A549 (cell line): ENCODE measurements around the gene ARHGAP30. TPM values are rescaled to one million over a fixed set of nuclear protein-coding genes. Genes with fewer than 3 reads are reported as not detected.

Source experiments
- ATAC-seq, 2 experiments: fragments of 200-7000 bp in 1 of 2; fragments of >200 bp in 1 of 2; cut with Nextera tagmentation in 1 of 2; cut with Tn5 transposase in 1 of 2; 3 replicates each; pipeline versions ENCODE4 v1.8.0 to v1.9.1; 2018 to 2020; ENCODE audit warnings: mild to moderate bottlenecking in 1 of 2, moderate library complexity in 1 of 2
- CTCF ChIA-PET: fragments of 300-600 bp; sonication (Branson Sonifier 250); formaldehyde crosslinking; extraction: SDS; loops from one replicate; lab custom pipeline; 2021; ENCODE audit warnings: antibody characterized with exemption, inconsistent platforms; lab: Yijun Ruan, JAX
- POLR2A ChIA-PET: fragments of 350-600 bp; formaldehyde crosslinking; extraction: SDS; loops from one replicate; lab custom pipeline; 2021; ENCODE audit warnings: antibody characterized with exemption, inconsistent platforms; lab: Yijun Ruan, JAX
- DNase-seq, 2 experiments: peaks; one replicate each; pipeline versions ENCODE4 v3.0.0 to v3.0.0-alpha.2; 2011 to 2016; ENCODE audit warnings: low read depth in 1 of 2, low spot score in 1 of 2
- FAIRE-seq: peaks from 2 replicates; lab custom pipeline; 2011; peaks lifted over from hg19 to GRCh38; lab: Jason Lieb, UNC
- H3K27ac ChIP-seq, 2 experiments: fragments of >200 bp; sonication (Bioruptor Twin); formaldehyde crosslinking; 3 replicates each; pipeline ENCODE4 v1.5.1; 2016 to 2017
- H3K4me1 ChIP-seq: fragments of >200 bp; sonication (Bioruptor Twin); formaldehyde crosslinking; 3 replicates; pipeline ENCODE4 v1.6.1; 2016
- H3K4me2 ChIP-seq: fragments of >200 bp; sonication (Bioruptor Twin); formaldehyde crosslinking; 3 replicates; pipeline ENCODE4 v1.6.1; 2016
- H3K4me3 ChIP-seq: fragments of >200 bp; sonication (Bioruptor Twin); formaldehyde crosslinking; 3 replicates; pipeline ENCODE4 v1.5.1; 2016
- H3K9me3 ChIP-seq: fragments of >200 bp; sonication (Bioruptor Twin); formaldehyde crosslinking; 3 replicates; pipeline ENCODE4 v1.6.1; 2016
- CHD2 ChIP-seq: fragments of 150-350 bp; IDR thresholded peaks from 2 replicates; pipeline ENCODE4 v1.6.1; 2014; ENCODE audit warnings: low read length; ENCODE audit not compliant: partially characterized antibody
- CHD4 ChIP-seq: fragments of 200-600 bp; sonication (generic); IDR thresholded peaks from 2 replicates; pipeline ENCODE4 v1.6.1; 2016; ENCODE audit warnings: antibody characterized with exemption, mild to moderate bottlenecking, borderline replicate concordance
- ESRRA ChIP-seq: fragments of 150-350 bp; IDR thresholded peaks from 2 replicates; pipeline ENCODE4 v1.6.1; 2014; ENCODE audit warnings: mild to moderate bottlenecking, low read length, borderline replicate concordance
- HOXA7 ChIP-seq: fragments of 250-450 bp; sonication (Bioruptor Pico); IDR thresholded peaks from 2 replicates; pipeline ENCODE4 v1.5.0; 2020; ENCODE audit warnings: mild to moderate bottlenecking, moderate library complexity
- JUN ChIP-seq, 2 experiments: fragments of >200 bp; sonication (Bioruptor Twin); formaldehyde crosslinking; IDR thresholded peaks; 2 replicates in 1 of 2; 3 replicates in 1 of 2; pipeline ENCODE4 v1.6.1; 2016 to 2017
- KDM5A ChIP-seq: fragments of 200-600 bp; sonication (generic); IDR thresholded peaks from 2 replicates; pipeline ENCODE4 v1.6.1; 2016; ENCODE audit warnings: antibody characterized with exemption, mild to moderate bottlenecking
- MAZ ChIP-seq: fragments of 150-350 bp; IDR thresholded peaks from 2 replicates; pipeline ENCODE4 v1.6.1; 2014; ENCODE audit warnings: antibody characterized with exemption, low read depth, low read length, borderline replicate concordance
- NPAS2 ChIP-seq: fragments of 250-450 bp; sonication (Bioruptor Pico); IDR thresholded peaks from 2 replicates; pipeline ENCODE4 v1.8.0; 2022; ENCODE audit warnings: mild to moderate bottlenecking, moderate library complexity, borderline replicate concordance
- POLR2AphosphoS2 ChIP-seq: conservative IDR thresholded peaks from 2 replicates; pipeline ENCODE4 v1.6.1; 2012; ENCODE audit warnings: low read length, improper control_type of control experiment, inconsistent platforms
- RARB ChIP-seq: fragments of 250-450 bp; sonication (Bioruptor Pico); IDR thresholded peaks from 2 replicates; pipeline ENCODE4 v1.8.0; 2021; ENCODE audit warnings: mild to moderate bottlenecking, moderate library complexity
- RCOR1 ChIP-seq: fragments of 150-350 bp; IDR thresholded peaks from 2 replicates; pipeline ENCODE4 v1.6.1; 2014; ENCODE audit warnings: antibody characterized with exemption, low read length, low read depth
- TP53 ChIP-seq: fragments of 250-450 bp; sonication (Bioruptor Pico); IDR thresholded peaks from 2 replicates; pipeline ENCODE4 v1.5.0; 2021; ENCODE audit warnings: mild to moderate bottlenecking, moderate library complexity
- WGBS: methylation state at CpG from one replicate; pipeline ENCODE4 v1.1.6; 2017; ENCODE audit errors: missing lambda C conversion rate; 5-methylcytosine and 5-hydroxymethylcytosine counted together
- polyA plus RNA-seq, 4 experiments: library from polyadenylated mRNA; depleted of rRNA in 3 of 4; stranded (reverse); fragments of >200 nt; fragmentation: RNase III in 1 of 4; extraction: RNeasy Plus Mini Kit Qiagen cat#74134 plus additional on column Dnase treatment in 1 of 4; gene quantifications; 2 replicates in 3 of 4; 3 replicates in 1 of 4; pipeline ENCODE4 v1.2.3, GENCODE V29; 2011 to 2017
- TF ChIP-seq, protein P1 (sequence below): fragments of 250-450 bp; sonication (Bioruptor Pico); IDR thresholded peaks from 2 replicates; pipeline ENCODE4 v1.5.0; 2021; ENCODE audit warnings: mild to moderate bottlenecking, moderate library complexity, borderline replicate concordance
- TF ChIP-seq, protein P2 (sequence below): fragments of 250-450 bp; sonication (Bioruptor Pico); IDR thresholded peaks from 2 replicates; pipeline ENCODE4 v1.5.0; 2020; ENCODE audit warnings: low read depth, mild to moderate bottlenecking, moderate library complexity
- TF ChIP-seq, protein P3 (sequence below): IDR thresholded peaks from 2 replicates; pipeline ENCODE4 v1.6.1; 2012

ARHGAP30 gene
- polyA plus RNA-seq, 2 of the 4 experiments (the other 2 are of a cell fraction), result 0.06 to 0.13 TPM

DNA sequence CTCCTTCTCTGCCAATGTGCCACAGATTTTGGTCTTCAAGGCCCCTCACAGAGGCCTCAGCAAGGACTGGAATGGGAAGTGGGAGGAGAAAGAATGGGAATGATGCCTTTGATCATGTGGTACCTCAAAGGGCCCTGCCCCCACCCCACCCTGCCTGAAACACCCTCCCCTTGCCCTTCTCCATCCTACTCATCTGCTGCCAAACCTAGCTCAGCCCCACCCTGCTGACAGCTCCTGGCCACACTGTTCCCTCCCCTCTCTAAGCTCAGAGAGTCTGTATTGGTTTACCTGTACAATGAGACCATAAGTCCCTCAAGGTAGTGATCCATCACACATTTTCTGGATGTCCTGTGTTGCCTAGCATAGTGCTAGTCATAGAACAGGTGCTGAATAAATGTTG is 6.7 kb upstream of the ARHGAP30 start:
- no peak overlapping the region for H3K4me3 ChIP-seq
- DNase-seq, result no peak
- TF ChIP-seq, protein P1, sequence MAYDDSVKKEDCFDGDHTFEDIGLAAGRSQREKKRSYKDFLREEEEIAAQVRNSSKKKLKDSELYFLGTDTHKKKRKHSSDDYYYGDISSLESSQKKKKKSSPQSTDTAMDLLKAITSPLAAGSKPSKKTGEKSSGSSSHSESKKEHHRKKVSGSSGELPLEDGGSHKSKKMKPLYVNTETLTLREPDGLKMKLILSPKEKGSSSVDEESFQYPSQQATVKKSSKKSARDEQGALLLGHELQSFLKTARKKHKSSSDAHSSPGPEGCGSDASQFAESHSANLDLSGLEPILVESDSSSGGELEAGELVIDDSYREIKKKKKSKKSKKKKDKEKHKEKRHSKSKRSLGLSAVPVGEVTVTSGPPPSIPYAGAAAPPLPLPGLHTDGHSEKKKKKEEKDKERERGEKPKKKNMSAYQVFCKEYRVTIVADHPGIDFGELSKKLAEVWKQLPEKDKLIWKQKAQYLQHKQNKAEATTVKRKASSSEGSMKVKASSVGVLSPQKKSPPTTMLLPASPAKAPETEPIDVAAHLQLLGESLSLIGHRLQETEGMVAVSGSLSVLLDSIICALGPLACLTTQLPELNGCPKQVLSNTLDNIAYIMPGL, result no peak
- no peak for TF ChIP-seq RCOR1
- TF ChIP-seq KDM5A, result no peak
- TF ChIP-seq CHD4, result no peak
- TF ChIP-seq, protein P2, sequence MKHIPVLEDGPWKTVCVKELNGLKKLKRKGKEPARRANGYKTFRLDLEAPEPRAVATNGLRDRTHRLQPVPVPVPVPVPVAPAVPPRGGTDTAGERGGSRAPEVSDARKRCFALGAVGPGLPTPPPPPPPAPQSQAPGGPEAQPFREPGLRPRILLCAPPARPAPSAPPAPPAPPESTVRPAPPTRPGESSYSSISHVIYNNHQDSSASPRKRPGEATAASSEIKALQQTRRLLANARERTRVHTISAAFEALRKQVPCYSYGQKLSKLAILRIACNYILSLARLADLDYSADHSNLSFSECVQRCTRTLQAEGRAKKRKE, result no peak
- TF ChIP-seq ESRRA, result no peak
- no peak for TF ChIP-seq HOXA7 (CRISPR knock-in tag)
- TF ChIP-seq POLR2AphosphoS2, result no peak
- TF ChIP-seq RARB (CRISPR knock-in tag), result no peak
- no peak for FAIRE-seq
- ChIA-PET POLR2A (interaction anchor here (0.6 kb wide), 1 partner anchor 283 kb away, joined by 3 read pairs; no protein-coding TSS in a partner anchor), CTCF (interaction anchor here (8.0 to 13.9 kb wide), 2 partner anchors 11 to 21 kb away, joined by 74 to 319 read pairs; partner anchors contain the start of genes KLHDC9 and NECTIN4)
- no peaks in the 10 kb centered on the region for H3K9me3 ChIP-seq
- H3K4me1 ChIP-seq, result peaks cover 28% of the 10 kb centered on the region
- ATAC-seq, result no peak
- H3K27ac ChIP-seq, result no peak overlapping the region
- no peak overlapping the region for H3K4me2 ChIP-seq

DNA sequence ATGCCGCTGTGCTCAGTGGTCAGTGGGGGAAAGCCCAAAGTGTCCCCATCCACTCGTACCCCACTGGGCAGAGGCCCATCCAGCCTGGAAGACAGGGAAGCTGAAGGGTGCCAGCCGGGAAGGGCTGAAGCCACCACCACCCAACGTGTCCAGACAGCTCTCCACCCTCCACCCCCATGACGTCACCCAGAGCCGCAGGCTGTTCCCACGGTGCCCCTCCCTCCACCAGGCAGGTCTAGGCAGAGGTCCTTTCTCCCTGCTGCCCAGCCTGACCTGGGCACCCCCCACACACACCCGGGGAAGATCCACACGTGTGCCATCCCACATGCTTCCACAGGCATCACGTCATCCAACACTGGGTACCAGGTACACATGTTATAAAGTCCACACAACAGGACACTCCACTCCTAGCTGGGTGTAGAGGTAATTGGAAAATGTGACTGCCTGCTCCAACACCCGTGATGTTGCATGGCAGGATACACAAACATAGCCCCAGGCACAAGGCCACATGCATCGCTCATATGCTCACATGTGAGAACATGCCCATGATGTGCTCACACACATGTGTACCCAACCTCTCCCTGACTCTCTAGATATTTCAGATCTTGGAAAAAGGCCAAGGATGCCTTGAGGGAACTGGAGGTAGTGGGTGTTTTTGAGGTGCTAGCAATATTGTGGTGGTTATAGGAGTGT is 5.1 kb upstream of the ARHGAP30 start:
- POLR2A ChIA-PET, result no interaction called here
- WGBS, result 65% methylated on average over 9 of the region's 12 CpGs
- H3K27ac ChIP-seq, result peak overlapping the region; percentile 51 to 71
- H3K9me3 ChIP-seq, result no peaks in the 10 kb centered on the region
- peaks cover 27% of the 10 kb centered on the region for H3K4me1 ChIP-seq
- ATAC-seq (peak in 1 of 2 experiments; percentile 18; a peak in 2 of 6 replicates), DNase-seq (peak in 1 of 2 experiments; percentile 54), FAIRE-seq (no peak)
- no peak overlapping the region for H3K4me3 ChIP-seq
- CTCF ChIA-PET, result interaction anchor here (0.9 to 13.9 kb wide), 4 partner anchors 8 to 22 kb away, joined by 3 to 319 read pairs (median 40); partner anchors contain the start of genes KLHDC9 and NECTIN4
- TF ChIP-seq NPAS2 (no peak), MAZ (no peak), JUN (IDR thresholded peaks at IDR 0.05) (no peak)
- TF ChIP-seq, all 56 proteins: peak for 0
- peak overlapping the region; percentile 16; the same call in 2 of the 3 replicates for H3K4me2 ChIP-seq

DNA sequence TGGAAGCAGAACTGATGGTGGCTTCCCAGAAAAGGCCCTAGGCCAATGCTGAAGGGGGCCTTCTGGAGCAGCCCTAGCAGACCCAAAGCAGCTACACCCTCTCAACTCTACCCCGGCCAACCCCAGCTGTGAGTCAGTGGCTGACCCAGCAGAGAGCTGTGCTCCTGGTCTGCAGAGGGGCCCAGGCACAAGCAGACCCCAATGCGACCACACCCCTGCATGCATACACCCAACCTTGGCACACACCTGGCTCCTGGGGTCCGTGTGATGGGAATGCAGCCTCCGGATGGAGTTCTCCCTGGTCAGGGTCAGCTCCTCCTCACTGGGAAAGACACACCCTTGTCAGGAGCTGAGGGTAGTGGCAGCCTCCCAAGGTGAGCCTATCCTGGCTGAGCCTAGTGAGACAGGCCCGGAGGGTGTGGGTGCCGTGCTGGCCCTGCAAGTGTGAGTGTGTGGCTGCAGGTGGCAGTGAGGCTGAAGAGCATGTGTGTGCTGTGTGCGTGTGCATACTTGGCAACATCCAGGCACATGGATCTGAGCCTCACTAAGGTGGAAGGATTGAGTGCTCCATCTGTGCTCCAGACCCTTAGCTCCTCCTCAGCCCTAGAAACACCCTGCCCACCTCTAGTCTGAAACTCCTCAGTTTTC is 3.9 kb upstream of the ARHGAP30 start:
- TF ChIP-seq, protein P3, sequence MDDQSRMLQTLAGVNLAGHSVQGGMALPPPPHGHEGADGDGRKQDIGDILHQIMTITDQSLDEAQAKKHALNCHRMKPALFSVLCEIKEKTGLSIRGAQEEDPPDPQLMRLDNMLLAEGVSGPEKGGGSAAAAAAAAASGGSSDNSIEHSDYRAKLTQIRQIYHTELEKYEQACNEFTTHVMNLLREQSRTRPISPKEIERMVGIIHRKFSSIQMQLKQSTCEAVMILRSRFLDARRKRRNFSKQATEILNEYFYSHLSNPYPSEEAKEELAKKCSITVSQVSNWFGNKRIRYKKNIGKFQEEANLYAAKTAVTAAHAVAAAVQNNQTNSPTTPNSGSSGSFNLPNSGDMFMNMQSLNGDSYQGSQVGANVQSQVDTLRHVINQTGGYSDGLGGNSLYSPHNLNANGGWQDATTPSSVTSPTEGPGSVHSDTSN, result no peak
- TF ChIP-seq CHD2, result no peak
- no peak for TF ChIP-seq TP53 (CRISPR knock-in tag)
- 73% methylated on average over 6 of the region's 7 CpGs for WGBS
- DNase-seq (no peak), ATAC-seq (peak; percentile 49 to 61; a peak in 5 of 6 replicates), FAIRE-seq (no peak)
- no peak overlapping the region for H3K4me3 ChIP-seq
- peak overlapping the region; percentile 51 to 71; a peak in 4 of 6 replicates for H3K27ac ChIP-seq
- ChIA-PET POLR2A (interaction anchor here (0.5 kb wide), 1 partner anchor 82 kb away, joined by 3 read pairs; no protein-coding TSS in a partner anchor), CTCF (interaction anchor here (0.8 to 13.9 kb wide), 8 partner anchors 9 to 75 kb away, joined by 3 to 319 read pairs (median 6); partner anchors contain the start of genes KLHDC9 and NECTIN4)
- peaks cover 27% of the 10 kb centered on the region for H3K4me1 ChIP-seq
- H3K4me2 ChIP-seq, result peak overlapping the region; percentile 26
- H3K9me3 ChIP-seq, result no peaks in the 10 kb centered on the region
